Ishikawa (cell line): ENCODE data around the gene LMO2.

Source experiments
- CEBPB ChIP-seq: IDR thresholded peaks from 2 replicates; pipeline ENCODE4 v1.6.1; 2012
- CREB1 ChIP-seq: IDR thresholded peaks from 2 replicates; pipeline ENCODE4 v1.6.1; 2012; ENCODE audit warnings: low read depth
- EGR1 ChIP-seq: IDR thresholded peaks from 2 replicates; pipeline ENCODE4 v1.6.1; 2012
- EP300 ChIP-seq: IDR thresholded peaks from 2 replicates; pipeline ENCODE4 v1.6.1; 2012; ENCODE audit warnings: borderline replicate concordance
- FOXM1 ChIP-seq: IDR thresholded peaks from 2 replicates; pipeline ENCODE4 v1.6.1; 2012; ENCODE audit warnings: low read depth, borderline replicate concordance
- MAX ChIP-seq: IDR thresholded peaks from 2 replicates; pipeline ENCODE4 v1.6.1; 2012
- NFIC ChIP-seq: IDR thresholded peaks from 2 replicates; pipeline ENCODE4 v1.6.1; 2012
- RAD21 ChIP-seq: IDR thresholded peaks from 2 replicates; pipeline ENCODE4 v1.6.1; 2012; ENCODE audit warnings: low read depth
- TAF1 ChIP-seq: IDR thresholded peaks from 2 replicates; pipeline ENCODE4 v1.6.1; 2012; ENCODE audit warnings: low read depth, mild to moderate bottlenecking
- TCF12 ChIP-seq: IDR thresholded peaks from 2 replicates; pipeline ENCODE4 v1.6.1; 2012; ENCODE audit warnings: low read depth
- TEAD4 ChIP-seq: IDR thresholded peaks from 2 replicates; pipeline ENCODE4 v1.6.1; 2012
- YY1 ChIP-seq: IDR thresholded peaks from 2 replicates; pipeline ENCODE4 v1.6.1; 2012; ENCODE audit warnings: low read depth
- ZBTB7A ChIP-seq: IDR thresholded peaks from 2 replicates; pipeline ENCODE4 v1.6.1; 2012; ENCODE audit warnings: low read depth
- TF ChIP-seq, protein P1 (sequence below): IDR thresholded peaks from 2 replicates; pipeline ENCODE4 v1.6.1; 2012
- TF ChIP-seq, protein P2 (sequence below): IDR thresholded peaks from 2 replicates; pipeline ENCODE4 v1.6.1; 2012; ENCODE audit warnings: low read depth, mild to moderate bottlenecking

The LMO2 gene

GRCh38 chr11:33935005-33935404, 43.1 kb upstream of the LMO2 start:
- TF ChIP-seq YY1 = no peak
- no peak for TF ChIP-seq TAF1
- no peak for TF ChIP-seq FOXM1
- TF ChIP-seq NFIC = no peak
- no peak for TF ChIP-seq CREB1
- no peak for TF ChIP-seq MAX
- no peak for TF ChIP-seq TCF12
- TF ChIP-seq, protein P1, sequence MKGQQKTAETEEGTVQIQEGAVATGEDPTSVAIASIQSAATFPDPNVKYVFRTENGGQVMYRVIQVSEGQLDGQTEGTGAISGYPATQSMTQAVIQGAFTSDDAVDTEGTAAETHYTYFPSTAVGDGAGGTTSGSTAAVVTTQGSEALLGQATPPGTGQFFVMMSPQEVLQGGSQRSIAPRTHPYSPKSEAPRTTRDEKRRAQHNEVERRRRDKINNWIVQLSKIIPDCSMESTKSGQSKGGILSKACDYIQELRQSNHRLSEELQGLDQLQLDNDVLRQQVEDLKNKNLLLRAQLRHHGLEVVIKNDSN = no peak
- TF ChIP-seq ZBTB7A = no peak
- TF ChIP-seq RAD21 = no peak
- TF ChIP-seq EGR1 = no peak
- no peak for TF ChIP-seq EP300
- TF ChIP-seq TEAD4 = no peak

DNA sequence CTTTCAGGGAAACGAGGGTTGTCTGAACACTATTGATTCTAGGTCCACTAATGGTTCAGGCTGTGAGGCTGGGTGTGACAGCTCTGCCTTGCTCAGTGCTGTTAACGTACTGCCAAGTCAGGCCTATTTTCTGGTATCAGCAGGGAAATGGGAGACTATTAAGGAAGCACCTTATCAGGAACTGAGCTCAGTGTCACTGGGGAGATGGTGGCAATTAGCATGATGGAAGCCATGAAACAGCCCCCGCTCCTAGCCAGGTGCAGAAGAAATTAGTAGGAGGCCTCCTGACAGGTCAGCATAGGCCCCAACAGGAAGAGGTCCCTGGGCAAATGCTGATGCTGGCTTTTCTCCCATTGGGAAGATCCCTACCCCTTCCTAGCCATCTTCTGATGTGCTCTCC, 42.6 kb upstream of the LMO2 start:
- TF ChIP-seq, protein P1 = no peak
- TF ChIP-seq FOXM1 (no peak), YY1 (no peak), TAF1 (no peak), ZBTB7A (no peak), CEBPB (no peak), MAX (no peak), TEAD4 (no peak), TCF12 (no peak), EGR1 (no peak), CREB1 (no peak), RAD21 (no peak), EP300 (no peak), NFIC (no peak)
- TF ChIP-seq, protein P2, sequence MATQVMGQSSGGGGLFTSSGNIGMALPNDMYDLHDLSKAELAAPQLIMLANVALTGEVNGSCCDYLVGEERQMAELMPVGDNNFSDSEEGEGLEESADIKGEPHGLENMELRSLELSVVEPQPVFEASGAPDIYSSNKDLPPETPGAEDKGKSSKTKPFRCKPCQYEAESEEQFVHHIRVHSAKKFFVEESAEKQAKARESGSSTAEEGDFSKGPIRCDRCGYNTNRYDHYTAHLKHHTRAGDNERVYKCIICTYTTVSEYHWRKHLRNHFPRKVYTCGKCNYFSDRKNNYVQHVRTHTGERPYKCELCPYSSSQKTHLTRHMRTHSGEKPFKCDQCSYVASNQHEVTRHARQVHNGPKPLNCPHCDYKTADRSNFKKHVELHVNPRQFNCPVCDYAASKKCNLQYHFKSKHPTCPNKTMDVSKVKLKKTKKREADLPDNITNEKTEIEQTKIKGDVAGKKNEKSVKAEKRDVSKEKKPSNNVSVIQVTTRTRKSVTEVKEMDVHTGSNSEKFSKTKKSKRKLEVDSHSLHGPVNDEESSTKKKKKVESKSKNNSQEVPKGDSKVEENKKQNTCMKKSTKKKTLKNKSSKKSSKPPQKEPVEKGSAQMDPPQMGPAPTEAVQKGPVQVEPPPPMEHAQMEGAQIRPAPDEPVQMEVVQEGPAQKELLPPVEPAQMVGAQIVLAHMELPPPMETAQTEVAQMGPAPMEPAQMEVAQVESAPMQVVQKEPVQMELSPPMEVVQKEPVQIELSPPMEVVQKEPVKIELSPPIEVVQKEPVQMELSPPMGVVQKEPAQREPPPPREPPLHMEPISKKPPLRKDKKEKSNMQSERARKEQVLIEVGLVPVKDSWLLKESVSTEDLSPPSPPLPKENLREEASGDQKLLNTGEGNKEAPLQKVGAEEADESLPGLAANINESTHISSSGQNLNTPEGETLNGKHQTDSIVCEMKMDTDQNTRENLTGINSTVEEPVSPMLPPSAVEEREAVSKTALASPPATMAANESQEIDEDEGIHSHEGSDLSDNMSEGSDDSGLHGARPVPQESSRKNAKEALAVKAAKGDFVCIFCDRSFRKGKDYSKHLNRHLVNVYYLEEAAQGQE = no peak

DNA sequence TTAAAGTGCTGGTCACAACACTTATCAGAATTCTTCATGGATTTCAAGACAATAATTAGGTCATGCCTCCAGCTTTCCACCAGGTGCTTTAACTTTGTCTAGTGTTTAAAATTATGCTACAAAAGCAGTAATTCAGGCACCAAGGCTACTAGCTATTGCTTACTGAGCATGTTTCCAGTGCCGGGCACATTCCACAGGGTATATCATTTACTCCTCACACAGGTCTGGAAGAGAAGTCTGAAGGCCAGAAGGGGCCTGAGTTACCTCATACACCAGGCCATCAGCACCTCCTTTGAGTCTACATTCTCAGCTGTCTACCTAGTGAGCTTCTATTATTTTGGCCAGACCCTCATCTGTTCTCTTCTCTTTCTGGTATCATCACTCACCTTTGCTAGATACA, 41.7 kb upstream of the LMO2 start:
- TF ChIP-seq EP300 (no peak), MAX (no peak), RAD21 (no peak), TCF12 (no peak), FOXM1 (no peak), EGR1 (no peak), TAF1 (no peak), CEBPB (no peak), CREB1 (no peak), NFIC (no peak), TEAD4 (no peak), YY1 (no peak), ZBTB7A (no peak)
- TF ChIP-seq, protein P2 = no peak
- TF ChIP-seq, protein P1 = no peak

GRCh38 chr11:33932721-33933120, 40.8 kb upstream of the LMO2 start:
- TF ChIP-seq MAX = no peak

DNA sequence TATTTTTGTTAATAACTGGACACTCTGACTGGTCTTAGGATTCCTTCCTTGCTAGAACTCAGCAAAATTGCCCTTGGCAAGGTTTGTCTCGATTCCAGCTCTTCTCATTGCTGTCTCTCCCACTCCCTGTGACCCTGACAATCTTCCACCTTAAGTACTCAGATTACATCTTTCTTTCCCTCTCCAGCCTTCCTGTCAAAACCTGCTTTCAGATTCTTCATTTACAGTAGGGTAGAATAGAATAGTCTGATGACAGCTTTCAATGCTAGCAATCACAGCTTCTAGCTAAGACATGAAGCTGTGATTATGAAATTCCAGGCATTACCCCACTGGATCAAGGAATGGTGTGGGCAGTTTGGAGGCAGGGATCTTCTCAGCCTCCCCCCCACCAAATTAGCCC, 39.2 kb upstream of the LMO2 start:
- TF ChIP-seq TEAD4 = no peak
- no peak for TF ChIP-seq EP300
- no peak for TF ChIP-seq NFIC
- TF ChIP-seq TAF1 = no peak
- no peak for TF ChIP-seq EGR1
- TF ChIP-seq, protein P2 = no peak
- no peak for TF ChIP-seq RAD21
- no peak for TF ChIP-seq MAX
- TF ChIP-seq CEBPB = no peak
- TF ChIP-seq CREB1 = no peak
- TF ChIP-seq FOXM1 = no peak
- TF ChIP-seq ZBTB7A = no peak
